Measurements from ENCODE around the gene DLL1. TPM values are rescaled to one million over a fixed set of nuclear protein-coding genes. Genes with fewer than 3 reads are reported as not detected.

The DLL1 gene
- total RNA-seq, 3 donors from 2014 or later, result 11.0 to 24.0 (median 16.5) TPM

DNA sequence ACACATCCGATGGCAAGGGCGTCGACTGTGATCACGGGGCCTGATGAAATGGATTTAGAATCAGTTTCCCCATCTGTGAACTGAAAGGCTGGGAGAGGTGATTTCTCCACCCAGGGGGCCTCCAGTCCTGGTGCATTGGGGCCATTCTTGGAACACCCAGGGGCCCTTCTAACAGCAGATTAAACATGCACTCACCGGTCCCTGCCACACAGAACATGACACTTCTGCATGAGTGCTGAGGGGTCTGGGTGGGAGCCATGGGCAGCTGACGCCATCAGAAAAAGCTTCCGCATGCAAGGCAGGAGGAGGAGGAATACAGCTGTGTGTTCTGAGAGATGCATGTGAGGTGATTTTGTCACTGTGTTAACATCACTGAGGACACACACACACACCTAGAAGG lies 26.8 kb downstream of the DLL1 start:
- intact Hi-C loops (cut with DNase I, micrococcal nuclease), result no loop called here
- H3K4me3 ChIP-seq, result no peak overlapping the region
- H3K4me1 ChIP-seq (ENCODE audit: low read depth), result peaks cover 14% of the 10 kb centered on the region
- ATAC-seq (no peak), DNase-seq (no peak)
- no peaks in the 10 kb centered on the region for H3K9me3 ChIP-seq
- no peak for TF ChIP-seq CTCF (IDR thresholded peaks at IDR 0.05)
- H3K36me3 ChIP-seq (ENCODE audit: low read depth), result no peaks in the 10 kb centered on the region

- no peak for TF ChIP-seq CTCF (IDR thresholded peaks at IDR 0.05)
- Histone ChIP-seq H3K4me1 (ENCODE audit: low read depth) (peaks cover 14% of the 10 kb centered on the region), H3K36me3 (ENCODE audit: low read depth) (no peaks in the 10 kb centered on the region), H3K9me3 (no peaks in the 10 kb centered on the region), H3K4me3 (no peak overlapping the region)
- intact Hi-C loops (cut with DNase I, micrococcal nuclease), result no loop called here
- DNase-seq (no peak), ATAC-seq (no peak)
These were observed 27.5 kb downstream of the DLL1 start for GRCh38 chr6:170263410-170263809.

- peaks cover 14% of the 10 kb centered on the region for H3K4me1 ChIP-seq (ENCODE audit: low read depth)
- H3K36me3 ChIP-seq (ENCODE audit: low read depth), result no peaks in the 10 kb centered on the region
- no peak for TF ChIP-seq CTCF (IDR thresholded peaks at IDR 0.05)
- ATAC-seq (no peak), DNase-seq (no peak)
- H3K9me3 ChIP-seq, result no peaks in the 10 kb centered on the region
- intact Hi-C loops (cut with DNase I, micrococcal nuclease), result no loop called here
- no peak overlapping the region for H3K4me3 ChIP-seq
These were observed 28.3 kb downstream of the DLL1 start for GRCh38 chr6:170262489-170263088.

DNA sequence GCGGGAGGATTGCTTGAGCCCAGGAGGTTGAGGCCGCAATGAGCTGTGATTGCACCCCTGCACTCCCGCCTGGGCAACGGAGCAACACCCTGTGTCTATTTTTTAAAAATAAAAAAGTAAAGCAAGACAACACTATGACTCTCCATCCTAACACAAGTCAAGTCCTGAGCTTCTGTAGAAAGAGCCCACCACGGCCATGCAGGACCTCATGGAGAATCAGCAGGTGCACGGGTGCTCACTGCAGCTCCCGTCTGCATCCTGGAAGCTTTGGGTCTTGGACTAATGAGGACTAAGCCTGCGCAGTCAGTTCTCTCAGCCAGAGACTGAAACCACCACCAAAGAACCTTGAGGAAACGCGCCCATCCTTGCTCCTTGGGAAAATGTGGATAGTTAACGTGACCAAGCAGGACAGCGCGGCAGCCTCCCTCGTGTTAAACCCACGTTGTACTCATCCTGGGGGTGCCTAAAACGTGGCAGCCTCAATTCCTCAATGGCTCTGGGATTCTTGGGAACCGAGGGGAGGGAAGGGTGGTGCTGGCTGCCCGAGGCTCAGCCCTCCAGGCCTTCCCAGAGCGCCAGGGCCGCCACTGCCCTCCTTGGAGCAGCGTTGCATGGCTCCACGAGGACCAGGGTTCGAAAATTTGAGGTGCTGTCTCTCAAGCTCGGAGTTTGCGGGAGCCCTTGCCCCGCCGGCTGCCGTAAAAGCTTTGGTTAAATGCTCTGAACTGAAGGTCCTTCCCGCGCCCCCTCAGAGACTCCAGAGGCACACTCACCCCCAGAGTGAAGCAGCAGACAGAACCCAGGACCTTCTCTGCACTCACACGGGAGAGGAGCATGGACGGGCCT lies 29.0 kb downstream of the DLL1 start:
- intact Hi-C loops (cut with DNase I, micrococcal nuclease), result no loop called here
- Histone ChIP-seq H3K9me3 (no peaks in the 10 kb centered on the region), H3K4me1 (ENCODE audit: low read depth) (peaks cover 14% of the 10 kb centered on the region), H3K36me3 (ENCODE audit: low read depth) (no peaks in the 10 kb centered on the region), H3K4me3 (no peak overlapping the region)
- TF ChIP-seq CTCF (IDR thresholded peaks at IDR 0.05), result no peak
- ATAC-seq, result no peak
- DNase-seq, result no peak

GRCh38 chr6:170260686-170261085 lies 30.2 kb downstream of the DLL1 start:
- H3K4me1 ChIP-seq (ENCODE audit: low read depth), result peaks cover 5% of the 10 kb centered on the region
- intact Hi-C loops (cut with DNase I, micrococcal nuclease), result no loop called here
- no peak for TF ChIP-seq CTCF (IDR thresholded peaks at IDR 0.05)
- ATAC-seq (no peak), DNase-seq (no peak)
- H3K36me3 ChIP-seq (ENCODE audit: low read depth), result no peaks in the 10 kb centered on the region
- no peak overlapping the region for H3K4me3 ChIP-seq
- H3K9me3 ChIP-seq, result no peaks in the 10 kb centered on the region

All from mucosa of descending colon (tissue), 3 donors.